ENCODE measurements around the gene GRIN2C. TPM values are rescaled to one million over a fixed set of nuclear protein-coding genes. Genes with fewer than 3 reads are reported as not detected.

Gene GRIN2C
- total RNA-seq, 3 donors from 2014 or later (not counting 1 experiment from before 2014, with no cell fraction given): not detected

DNA sequence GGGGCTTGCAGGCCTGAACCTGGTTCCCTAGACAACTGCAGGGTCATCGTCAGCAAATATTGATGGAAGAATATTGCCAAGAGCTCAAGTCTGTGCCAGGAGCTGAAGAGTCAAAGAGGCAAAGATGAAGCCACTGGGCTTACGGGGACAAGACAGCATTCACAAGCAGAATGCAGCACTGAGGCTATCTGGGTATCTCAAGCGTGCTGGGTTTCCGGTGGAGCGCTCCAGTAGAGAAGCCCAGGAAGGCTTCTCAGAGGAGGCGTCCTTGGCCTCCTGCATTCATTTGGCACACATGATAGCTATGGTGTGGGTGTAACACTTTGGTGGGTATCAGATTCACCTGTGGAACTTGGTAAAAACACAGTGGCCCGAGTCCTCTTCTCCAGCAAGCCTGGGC is 30.9 kb upstream of the GRIN2C start:
- Mint-ChIP-seq H3K36me3 (no peaks in the 10 kb centered on the region), H3K27ac (no peak overlapping the region)

GRCh38 chr17:74888469-74888868 is 28.8 kb upstream of the GRIN2C start:
- H3K4me1 Mint-ChIP-seq: no peaks in the 10 kb centered on the region
- no peaks in the 10 kb centered on the region for H3K9me3 ChIP-seq (ENCODE audit: control insufficient read depth, insufficient read depth, low read length)
- H3K27me3 Mint-ChIP-seq (ENCODE audit: low read depth in 2 of 2): peaks cover 7 to 21% of the 10 kb centered on the region in 2 donors
- H3K27ac ChIP-seq (ENCODE audit: low read length): no peak overlapping the region
- no peaks in the 10 kb centered on the region for H3K9me3 Mint-ChIP-seq
- H3K4me3 ChIP-seq (ENCODE audit: low read length): no peak overlapping the region
- H3K27ac Mint-ChIP-seq: no peak overlapping the region
- no peak for ATAC-seq
- no peak overlapping the region for H3K4me3 Mint-ChIP-seq
- DNase-seq: no peak
- no peaks in the 10 kb centered on the region for H3K36me3 ChIP-seq (ENCODE audit: control insufficient read depth, insufficient read depth, low read length)
- intact Hi-C loops (cut with micrococcal nuclease): no loop called here
- H3K36me3 Mint-ChIP-seq: no peaks in the 10 kb centered on the region
- TF ChIP-seq, protein P1, sequence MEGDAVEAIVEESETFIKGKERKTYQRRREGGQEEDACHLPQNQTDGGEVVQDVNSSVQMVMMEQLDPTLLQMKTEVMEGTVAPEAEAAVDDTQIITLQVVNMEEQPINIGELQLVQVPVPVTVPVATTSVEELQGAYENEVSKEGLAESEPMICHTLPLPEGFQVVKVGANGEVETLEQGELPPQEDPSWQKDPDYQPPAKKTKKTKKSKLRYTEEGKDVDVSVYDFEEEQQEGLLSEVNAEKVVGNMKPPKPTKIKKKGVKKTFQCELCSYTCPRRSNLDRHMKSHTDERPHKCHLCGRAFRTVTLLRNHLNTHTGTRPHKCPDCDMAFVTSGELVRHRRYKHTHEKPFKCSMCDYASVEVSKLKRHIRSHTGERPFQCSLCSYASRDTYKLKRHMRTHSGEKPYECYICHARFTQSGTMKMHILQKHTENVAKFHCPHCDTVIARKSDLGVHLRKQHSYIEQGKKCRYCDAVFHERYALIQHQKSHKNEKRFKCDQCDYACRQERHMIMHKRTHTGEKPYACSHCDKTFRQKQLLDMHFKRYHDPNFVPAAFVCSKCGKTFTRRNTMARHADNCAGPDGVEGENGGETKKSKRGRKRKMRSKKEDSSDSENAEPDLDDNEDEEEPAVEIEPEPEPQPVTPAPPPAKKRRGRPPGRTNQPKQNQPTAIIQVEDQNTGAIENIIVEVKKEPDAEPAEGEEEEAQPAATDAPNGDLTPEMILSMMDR (IDR thresholded peaks at IDR 0.05): no peak
- WGBS (ENCODE audit: insufficient coverage): 77% methylated on average over 13 of the region's 13 CpGs
- no peaks in the 10 kb centered on the region for H3K4me1 ChIP-seq (ENCODE audit: control insufficient read depth, insufficient read depth, low read length)
- peaks cover 12% of the 10 kb centered on the region for H3K27me3 ChIP-seq (ENCODE audit: control insufficient read depth, insufficient read depth, low read length)

More for the DNA sequence above, 30.9 kb upstream of the GRIN2C start:
- intact Hi-C loops (cut with micrococcal nuclease): no loop called here
- WGBS (ENCODE audit: insufficient coverage): 88% methylated on average over 7 of the region's 7 CpGs
- Histone ChIP-seq H3K27me3 (ENCODE audit: control insufficient read depth, insufficient read depth, low read length) (peaks cover 18% of the 10 kb centered on the region), H3K4me3 (ENCODE audit: low read length) (no peak overlapping the region), H3K36me3 (ENCODE audit: control insufficient read depth, insufficient read depth, low read length) (no peaks in the 10 kb centered on the region), H3K27ac (ENCODE audit: low read length) (no peak overlapping the region), H3K4me1 (ENCODE audit: control insufficient read depth, insufficient read depth, low read length) (no peaks in the 10 kb centered on the region), H3K9me3 (ENCODE audit: control insufficient read depth, insufficient read depth, low read length) (no peaks in the 10 kb centered on the region)
- ATAC-seq: no peak
- DNase-seq: no peak
- TF ChIP-seq, protein P1 (IDR thresholded peaks at IDR 0.05): no peak
- H3K4me1 Mint-ChIP-seq: peaks cover 0 to 3% of the 10 kb centered on the region in 2 donors
- no peak overlapping the region for H3K4me3 Mint-ChIP-seq
- no peaks in the 10 kb centered on the region for H3K9me3 Mint-ChIP-seq
- H3K27me3 Mint-ChIP-seq (ENCODE audit: low read depth in 2 of 2): peaks cover 14 to 28% of the 10 kb centered on the region in 2 donors

- H3K4me1 ChIP-seq (ENCODE audit: control insufficient read depth, insufficient read depth, low read length): no peaks in the 10 kb centered on the region
Measured at GRCh38 chr17:74883241-74883745, 23.6 kb upstream of the GRIN2C start.

More at GRCh38 chr17:74883241-74883745, 23.6 kb upstream of the GRIN2C start:
- H3K36me3 ChIP-seq (ENCODE audit: control insufficient read depth, insufficient read depth, low read length): no peaks in the 10 kb centered on the region
- WGBS (ENCODE audit: insufficient coverage): 76% methylated on average over 15 of the region's 15 CpGs
- Mint-ChIP-seq H3K36me3 (no peaks in the 10 kb centered on the region), H3K27ac (no peak overlapping the region), H3K4me1 (no peaks in the 10 kb centered on the region), H3K4me3 (no peak overlapping the region), H3K9me3 (no peaks in the 10 kb centered on the region), H3K27me3 (ENCODE audit: low read depth in 2 of 2) (peaks cover 7 to 15% of the 10 kb centered on the region in 2 donors)
- no peak for DNase-seq
- no peak overlapping the region for H3K4me3 ChIP-seq (ENCODE audit: low read length)
- no peak for ATAC-seq
- TF ChIP-seq, protein P1 (IDR thresholded peaks at IDR 0.05): no peak
- H3K9me3 ChIP-seq (ENCODE audit: control insufficient read depth, insufficient read depth, low read length): no peaks in the 10 kb centered on the region
- intact Hi-C loops (cut with micrococcal nuclease): no loop called here
- H3K27me3 ChIP-seq (ENCODE audit: control insufficient read depth, insufficient read depth, low read length): no peaks in the 10 kb centered on the region
- H3K27ac ChIP-seq (ENCODE audit: low read length): no peak overlapping the region

All from natural killer cell (primary cell).